ENCODE measurements around the gene NABP2.
A peak's percentile ranks its signal among the peaks of the same experiment; 100 is the strongest.

NABP2 gene

DNA sequence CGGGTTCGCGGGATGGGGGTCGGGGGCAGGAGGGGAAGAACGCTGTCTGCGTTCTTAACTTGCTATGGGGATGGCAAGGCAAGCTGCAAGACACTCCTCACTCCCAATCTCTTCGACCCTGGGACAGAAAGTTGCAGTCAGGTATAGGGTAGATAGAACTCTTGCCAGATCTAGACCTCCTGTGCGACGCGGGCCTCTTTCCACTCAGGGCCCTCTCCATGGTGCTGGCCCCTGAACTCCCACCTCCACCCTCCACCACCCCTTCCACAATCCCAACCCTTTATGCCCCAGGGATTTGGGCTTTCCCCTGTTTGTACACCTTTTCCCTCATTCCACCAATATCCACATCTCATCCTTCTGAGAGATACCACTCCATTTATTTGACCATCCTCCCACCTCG, 812 bp downstream of the NABP2 start:
- Histone ChIP-seq H3K27ac (no peak overlapping the region), H3K27me3 (ENCODE audit: control insufficient read depth, insufficient read depth, low read length) (no peaks in the 10 kb centered on the region), H3K4me3 (ENCODE audit: low read depth, low read length) (peak overlapping the region; percentile 66), H3K4me2 (ENCODE audit: low read length) (peak overlapping the region; percentile 84), H3K9me3 (ENCODE audit: control insufficient read depth, low read length) (no peaks in the 10 kb centered on the region), H3K4me1 (peaks cover 6% of the 10 kb centered on the region), H3K9ac (no peak overlapping the region), H3K79me2 (peaks cover 2% of the 10 kb centered on the region), H2AFZ (peak overlapping the region; percentile 79), H3K36me3 (ENCODE audit: control insufficient read depth, insufficient read depth, low read length) (no peaks in the 10 kb centered on the region)
- no peak for TF ChIP-seq CTCF (IDR thresholded peaks at IDR 0.05)

DNA sequence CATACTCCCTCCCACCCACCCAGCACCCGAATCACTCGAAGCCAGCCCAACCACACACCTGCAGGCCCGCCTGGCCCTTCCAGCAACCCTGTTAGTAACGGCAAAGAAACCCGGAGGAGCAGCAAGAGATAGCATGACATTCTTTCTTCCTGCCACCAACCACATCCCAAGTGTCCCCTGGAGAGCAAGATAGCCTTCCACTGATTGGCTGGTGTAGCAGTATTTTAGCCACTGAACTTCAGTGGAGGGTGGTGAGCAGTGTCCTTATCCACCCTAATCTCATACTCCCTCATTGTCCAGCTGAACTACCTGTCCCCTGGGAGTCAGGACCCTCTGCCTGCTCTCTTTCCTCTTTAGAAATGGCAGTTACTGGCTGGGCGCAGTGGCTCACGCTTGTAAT, 4.9 kb downstream of the NABP2 start:
- no peaks in the 10 kb centered on the region for H3K36me3 ChIP-seq (ENCODE audit: control insufficient read depth, insufficient read depth, low read length)
- no peaks in the 10 kb centered on the region for H3K79me2 ChIP-seq
- H3K4me1 ChIP-seq: no peaks in the 10 kb centered on the region
- no peak overlapping the region for H3K9ac ChIP-seq
- H3K27ac ChIP-seq: no peak overlapping the region
- no peaks in the 10 kb centered on the region for H3K9me3 ChIP-seq (ENCODE audit: control insufficient read depth, low read length)
- no peak overlapping the region for H3K4me2 ChIP-seq (ENCODE audit: low read length)
- H3K27me3 ChIP-seq (ENCODE audit: control insufficient read depth, insufficient read depth, low read length): no peaks in the 10 kb centered on the region
- no peak for TF ChIP-seq CTCF (IDR thresholded peaks at IDR 0.05)
- H2AFZ ChIP-seq: no peak overlapping the region
- H3K4me3 ChIP-seq (ENCODE audit: low read depth, low read length): no peak overlapping the region

- no peak for TF ChIP-seq CTCF (IDR thresholded peaks at IDR 0.05)
- Histone ChIP-seq H3K27me3 (ENCODE audit: control insufficient read depth, insufficient read depth, low read length) (no peaks in the 10 kb centered on the region), H3K4me2 (ENCODE audit: low read length) (no peak within 1 kb of the TSS), H3K36me3 (ENCODE audit: control insufficient read depth, insufficient read depth, low read length) (no peaks in the 10 kb centered on the region), H3K9me3 (ENCODE audit: control insufficient read depth, low read length) (no peaks in the 10 kb centered on the region), H3K9ac (no peak within 1 kb of the TSS), H3K4me1 (no peaks in the 10 kb centered on the region), H2AFZ (no peak within 1 kb of the TSS), H3K27ac (no peak within 1 kb of the TSS), H3K79me2 (no peaks in the 10 kb centered on the region), H3K4me3 (ENCODE audit: low read depth, low read length) (no peak within 1 kb of the TSS)
Observed at GRCh38 chr12:56229916-56230431, 5.8 kb downstream of the NABP2 start, which contains the start of gene SLC39A5. TSS of gene SLC39A5 (plus strand) at chr12:56230051. CDS start at chr12:56231275, 1,224 bp downstream.

- no peak overlapping the region for H2AFZ ChIP-seq
- no peaks in the 10 kb centered on the region for H3K36me3 ChIP-seq (ENCODE audit: control insufficient read depth, insufficient read depth, low read length)
- H3K79me2 ChIP-seq: no peaks in the 10 kb centered on the region
- H3K27me3 ChIP-seq (ENCODE audit: control insufficient read depth, insufficient read depth, low read length): no peaks in the 10 kb centered on the region
- no peak overlapping the region for H3K9ac ChIP-seq
- no peaks in the 10 kb centered on the region for H3K9me3 ChIP-seq (ENCODE audit: control insufficient read depth, low read length)
- no peak for TF ChIP-seq CTCF (IDR thresholded peaks at IDR 0.05)
- no peak overlapping the region for H3K27ac ChIP-seq
- no peak overlapping the region for H3K4me3 ChIP-seq (ENCODE audit: low read depth, low read length)
- no peaks in the 10 kb centered on the region for H3K4me1 ChIP-seq
- H3K4me2 ChIP-seq (ENCODE audit: low read length): no peak overlapping the region
Observed at GRCh38 chr12:56230432-56231183, 6.5 kb downstream of the NABP2 start.

DNA sequence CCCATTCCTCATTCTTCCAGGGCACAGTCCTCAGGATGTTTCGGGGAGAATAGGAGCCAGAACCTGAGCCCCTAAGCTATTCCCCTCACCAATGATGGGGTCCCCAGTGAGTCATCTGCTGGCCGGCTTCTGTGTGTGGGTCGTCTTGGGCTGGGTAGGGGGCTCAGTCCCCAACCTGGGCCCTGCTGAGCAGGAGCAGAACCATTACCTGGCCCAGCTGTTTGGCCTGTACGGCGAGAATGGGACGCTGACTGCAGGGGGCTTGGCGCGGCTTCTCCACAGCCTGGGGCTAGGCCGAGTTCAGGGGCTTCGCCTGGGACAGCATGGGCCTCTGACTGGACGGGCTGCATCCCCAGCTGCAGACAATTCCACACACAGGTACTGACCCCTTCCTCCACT, 7.0 kb downstream of the NABP2 start:
- Histone ChIP-seq H3K9me3 (ENCODE audit: control insufficient read depth, low read length) (no peaks in the 10 kb centered on the region), H3K79me2 (no peaks in the 10 kb centered on the region), H3K4me1 (no peaks in the 10 kb centered on the region), H3K4me3 (ENCODE audit: low read depth, low read length) (no peak overlapping the region), H3K27me3 (ENCODE audit: control insufficient read depth, insufficient read depth, low read length) (no peaks in the 10 kb centered on the region), H3K4me2 (ENCODE audit: low read length) (no peak overlapping the region), H3K27ac (no peak overlapping the region), H2AFZ (no peak overlapping the region), H3K36me3 (ENCODE audit: control insufficient read depth, insufficient read depth, low read length) (no peaks in the 10 kb centered on the region), H3K9ac (no peak overlapping the region)
- no peak for TF ChIP-seq CTCF (IDR thresholded peaks at IDR 0.05)

Data from parathyroid adenoma (tissue), 2 donors.